Epidermal melanocyte (primary cell): ENCODE results near the gene HIPK2.

Source experiments
- DNase-seq: peaks from one replicate; pipeline ENCODE4 v3.0.0; 2011; ENCODE audit warnings: low spot score; ENCODE audit not compliant: insufficient read length

Gene HIPK2

GRCh38 chr7:139595806-139596205 lies 182.0 kb downstream of the HIPK2 start:
- no peak for DNase-seq

- no peak for DNase-seq
Observed at GRCh38 chr7:139594911-139595476, 182.8 kb downstream of the HIPK2 start.

GRCh38 chr7:139594090-139594489 lies 183.7 kb downstream of the HIPK2 start:
- no peak for DNase-seq

- DNase-seq, result no peak
Observed at GRCh38 chr7:139592801-139593461, 184.9 kb downstream of the HIPK2 start.

- no peak for DNase-seq
Observed at GRCh38 chr7:139591550-139592195, 186.1 kb downstream of the HIPK2 start.

GRCh38 chr7:139589474-139589873 lies 188.3 kb downstream of the HIPK2 start:
- DNase-seq, result no peak

GRCh38 chr7:139588632-139589031 lies 189.2 kb downstream of the HIPK2 start:
- no peak for DNase-seq

- no peak for DNase-seq
Observed at GRCh38 chr7:139587535-139587934, 190.3 kb downstream of the HIPK2 start.

GRCh38 chr7:139586286-139586685 lies 191.5 kb downstream of the HIPK2 start:
- DNase-seq, result no peak

- no peak for DNase-seq
Observed at GRCh38 chr7:139585042-139585441, 192.8 kb downstream of the HIPK2 start.

GRCh38 chr7:139583826-139584553 lies 193.8 kb downstream of the HIPK2 start:
- no peak for DNase-seq

GRCh38 chr7:139582671-139583155 lies 195.1 kb downstream of the HIPK2 start:
- DNase-seq, result no peak

GRCh38 chr7:139582130-139582650 lies 195.6 kb downstream of the HIPK2 start:
- no peak for DNase-seq

GRCh38 chr7:139580435-139580834 lies 197.4 kb downstream of the HIPK2 start:
- DNase-seq, result no peak

- no peak for DNase-seq
Observed at GRCh38 chr7:139576179-139576973, 201.4 kb downstream of the HIPK2 start.

- no peak for DNase-seq
Observed at GRCh38 chr7:139575338-139575680, 202.5 kb downstream of the HIPK2 start.

- no peak for DNase-seq
Observed at GRCh38 chr7:139574618-139575337, 203.0 kb downstream of the HIPK2 start.

- no peak for DNase-seq
Observed at GRCh38 chr7:139573871-139574270, 203.9 kb downstream of the HIPK2 start.

- no peak for DNase-seq
Observed at GRCh38 chr7:139572704-139573385, 205.0 kb downstream of the HIPK2 start.

- no peak for DNase-seq
Observed at GRCh38 chr7:139572071-139572470, 205.7 kb downstream of the HIPK2 start.
